ENCODE measurements around the gene NPAS3.

- TF ChIP-seq CTCF (IDR thresholded peaks at IDR 0.05 in 2 of 3, conservative IDR thresholded peaks at IDR 0.05 in 1 of 3; ENCODE audit: borderline replicate concordance in 1 of 3, insufficient read depth in 1 of 3, low read depth in 2 of 3, low read length in 2 of 3) (no peak), ZNF274 (IDR thresholded peaks at IDR 0.05; ENCODE audit: low read depth, low read length) (no peak), SRF (IDR thresholded peaks at IDR 0.05; ENCODE audit: low read depth) (no peak), POLR2AphosphoS5 (IDR thresholded peaks at IDR 0.05; ENCODE audit: low read depth, low read length) (no peak), JUND (IDR thresholded peaks at IDR 0.05) (no peak), EZH2 (IDR thresholded peaks at IDR 0.05) (no peak), EZH2phosphoT487 (IDR thresholded peaks at IDR 0.05; ENCODE audit: borderline replicate concordance) (no peak), CBX3 (IDR thresholded peaks at IDR 0.05; ENCODE audit: low read depth) (no peak), RAD21 (IDR thresholded peaks at IDR 0.05; ENCODE audit: low read depth) (no peak)
Observed at GRCh38 chr14:33127531-33127930, 188.9 kb downstream of the NPAS3 start.
